A673 (cell line): ENCODE data around the gene ALKBH2.

Source experiments
- EZH2 ChIP-seq: fragments of 200-600 bp; sonication (generic); IDR thresholded peaks from 2 replicates; pipeline ENCODE4 v1.6.1; 2017; ENCODE audit warnings: borderline replicate concordance, low read depth, mild to moderate bottlenecking, mixed read lengths, antibody characterized with exemption, low read length; ENCODE audit not compliant: poor library complexity, severe bottlenecking
- TF ChIP-seq, protein P1 (sequence below): fragments of 300-800, 200-600 bp; sonication (generic); conservative IDR thresholded peaks from 2 replicates; pipeline ENCODE4 v1.5.1; 2017; ENCODE audit warnings: low read depth, mild to moderate bottlenecking, antibody characterized with exemption, low read length, moderate library complexity, mixed read lengths

DNA sequence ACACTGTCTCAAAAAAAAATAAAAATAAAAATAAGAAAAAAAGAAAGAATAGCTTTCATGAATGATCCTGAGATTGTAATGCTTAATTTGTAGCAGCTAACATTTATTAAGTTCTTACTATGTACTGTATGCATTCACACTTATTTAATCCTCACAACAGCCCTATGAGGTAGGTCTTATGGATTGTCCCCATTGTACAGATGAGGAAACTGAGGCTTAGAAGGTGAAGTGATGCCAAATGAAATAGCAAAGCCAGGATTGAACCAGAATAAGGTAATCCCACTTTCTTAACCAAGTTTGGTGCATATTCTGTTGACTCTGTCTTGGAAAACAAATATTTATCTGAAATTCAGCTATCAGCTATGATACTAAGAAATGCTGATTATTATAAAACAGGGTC is 38.8 kb downstream of the ALKBH2 start:
- TF ChIP-seq, protein P1, sequence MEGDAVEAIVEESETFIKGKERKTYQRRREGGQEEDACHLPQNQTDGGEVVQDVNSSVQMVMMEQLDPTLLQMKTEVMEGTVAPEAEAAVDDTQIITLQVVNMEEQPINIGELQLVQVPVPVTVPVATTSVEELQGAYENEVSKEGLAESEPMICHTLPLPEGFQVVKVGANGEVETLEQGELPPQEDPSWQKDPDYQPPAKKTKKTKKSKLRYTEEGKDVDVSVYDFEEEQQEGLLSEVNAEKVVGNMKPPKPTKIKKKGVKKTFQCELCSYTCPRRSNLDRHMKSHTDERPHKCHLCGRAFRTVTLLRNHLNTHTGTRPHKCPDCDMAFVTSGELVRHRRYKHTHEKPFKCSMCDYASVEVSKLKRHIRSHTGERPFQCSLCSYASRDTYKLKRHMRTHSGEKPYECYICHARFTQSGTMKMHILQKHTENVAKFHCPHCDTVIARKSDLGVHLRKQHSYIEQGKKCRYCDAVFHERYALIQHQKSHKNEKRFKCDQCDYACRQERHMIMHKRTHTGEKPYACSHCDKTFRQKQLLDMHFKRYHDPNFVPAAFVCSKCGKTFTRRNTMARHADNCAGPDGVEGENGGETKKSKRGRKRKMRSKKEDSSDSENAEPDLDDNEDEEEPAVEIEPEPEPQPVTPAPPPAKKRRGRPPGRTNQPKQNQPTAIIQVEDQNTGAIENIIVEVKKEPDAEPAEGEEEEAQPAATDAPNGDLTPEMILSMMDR = no peak
- no peak for TF ChIP-seq EZH2
